ENCODE measurements around the gene RNF115. TPM values are rescaled to one million over a fixed set of nuclear protein-coding genes. Genes with fewer than 3 reads are reported as not detected.

RNF115 gene
- total and polyA plus RNA-seq, 2 of the 8 experiments (the other 6 are each of a cell fraction or from before 2014, with no cell fraction given): 4.7 to 10.8 TPM

GRCh38 chr1:145711213-145711651 is 112.7 kb downstream of the RNF115 start:
- H3K4me3 ChIP-seq (ENCODE audit: extremely low read depth in 1 of 4, insufficient read depth in 2 of 4, low read depth in 3 of 4, low read length in 4 of 4): no peak overlapping the region
- no peak overlapping the region for H4K5ac ChIP-seq (ENCODE audit: insufficient read length, low read depth, low read length)
- no peaks in the 10 kb centered on the region for H4K20me1 ChIP-seq (replicated peaks in 1 of 2; ENCODE audit: control insufficient read depth in 1 of 2, insufficient read depth in 2 of 2, low read length in 2 of 2)
- WGBS, 2 experiments (ENCODE audit: extremely low coverage in 1 of 2, insufficient coverage in 1 of 2, insufficient read length in 1 of 2, insufficient replicate concordance in 2 of 2, low coverage in 1 of 2, low lambda C conversion rate in 2 of 2, missing lambda C conversion rate in 1 of 2): 91% methylated on average over 3 of the region's 3 CpGs; no CpG with 5 or more reads in 1 of the 2 experiments
- no peak overlapping the region for H3K23ac ChIP-seq (ENCODE audit: insufficient read length)
- H3K23me2 ChIP-seq (ENCODE audit: low read depth, low read length): no peaks in the 10 kb centered on the region
- H3K9me3 ChIP-seq (ENCODE audit: insufficient read depth in 2 of 2, low read depth in 1 of 2, low read length in 1 of 2): no peaks in the 10 kb centered on the region
- H4K91ac ChIP-seq (replicated peaks; ENCODE audit: insufficient read length, low read length): no peak overlapping the region
- H3K27ac ChIP-seq (ENCODE audit: low read depth, low read length): no peak overlapping the region
- H3K9ac ChIP-seq (replicated peaks in 1 of 4; ENCODE audit: extremely low read depth in 1 of 4, low read depth in 3 of 4, low read length in 3 of 4): no peak overlapping the region
- H3K36me3 ChIP-seq (ENCODE audit: control insufficient read depth in 2 of 4, insufficient read depth in 4 of 4, low read length in 3 of 4): no peaks in the 10 kb centered on the region
- H3K79me2 ChIP-seq (ENCODE audit: control insufficient read depth in 1 of 2, insufficient read depth in 2 of 2, low read length in 2 of 2): no peaks in the 10 kb centered on the region
- FAIRE-seq (no peak), DNase-seq (ENCODE audit: low read depth in 1 of 2, low spot score in 2 of 2) (no peak)
- no peak overlapping the region for H3K14ac ChIP-seq (ENCODE audit: insufficient read length)
- no peak overlapping the region for H2BK15ac ChIP-seq (ENCODE audit: low read length)
- H3K27me3 ChIP-seq (replicated peaks in 1 of 4; ENCODE audit: control insufficient read depth in 3 of 4, extremely low read depth in 1 of 4, insufficient read depth in 3 of 4, low read length in 3 of 4): no peaks in the 10 kb centered on the region
- TF ChIP-seq TEAD4 (IDR thresholded peaks at IDR 0.05; ENCODE audit: low read depth, low read length) (no peak), MAFK (IDR thresholded peaks at IDR 0.05; ENCODE audit: low read depth, low read length) (no peak), NRF1 (IDR thresholded peaks at IDR 0.05; ENCODE audit: low read depth, low read length) (no peak), RBBP5 (IDR thresholded peaks at IDR 0.05; ENCODE audit: borderline replicate concordance, low read depth, low read length) (no peak), EP300 (IDR thresholded peaks at IDR 0.05; ENCODE audit: borderline replicate concordance in 1 of 2, low read depth in 2 of 2, low read length in 2 of 2) (no peak), RXRA (IDR thresholded peaks at IDR 0.05; ENCODE audit: insufficient read depth, low read depth, low read length) (no peak), YY1 (IDR thresholded peaks at IDR 0.05; ENCODE audit: low read depth, low read length) (no peak), ASH2L (IDR thresholded peaks at IDR 0.05; ENCODE audit: low read length) (no peak), RAD21 (IDR thresholded peaks at IDR 0.05 in 1 of 2, conservative IDR thresholded peaks at IDR 0.05 in 1 of 2; ENCODE audit: low read depth in 2 of 2, low read length in 2 of 2) (no peak), ZNF274 (IDR thresholded peaks at IDR 0.05; ENCODE audit: borderline replicate concordance, extremely low read depth, low read length) (no peak)
- H3K4ac ChIP-seq (replicated peaks; ENCODE audit: insufficient read length, low read depth, low read length): no peak overlapping the region
- no peak overlapping the region for H2BK5ac ChIP-seq (ENCODE audit: low read depth, low read length)
- CTCF ChIA-PET (ENCODE audit: partially characterized antibody): interaction anchor here (1.2 kb wide), 1 partner anchor 11 kb away, joined by 3 read pairs; no protein-coding TSS in a partner anchor
- H4K8ac ChIP-seq (ENCODE audit: extremely low read depth, insufficient read depth, low read length): no peak overlapping the region
- POLR2A ChIA-PET (ENCODE audit: partially characterized antibody): no interaction called here
- no peak overlapping the region for H2AFZ ChIP-seq (ENCODE audit: low read length)
- H3K18ac ChIP-seq (ENCODE audit: extremely low read depth, low read length): no peak overlapping the region
- H2BK20ac ChIP-seq (ENCODE audit: low read length): no peak overlapping the region
- H2BK12ac ChIP-seq (ENCODE audit: low read depth, low read length): no peak overlapping the region
- peaks cover 0 to 10% (median 5%) of the 10 kb centered on the region in 4 experiments; a peak in 6 of 7 replicates for H3K4me1 ChIP-seq (replicated peaks in 1 of 4; ENCODE audit: control insufficient read depth in 3 of 4, insufficient read depth in 4 of 4, low read length in 3 of 4)
- H3K4me2 ChIP-seq (ENCODE audit: insufficient read depth in 1 of 2, low read depth in 2 of 2, low read length in 2 of 2): no peak overlapping the region
- H2BK120ac ChIP-seq (replicated peaks; ENCODE audit: low read depth, low read length): no peak overlapping the region
- no peaks in the 10 kb centered on the region for H3K79me1 ChIP-seq (ENCODE audit: low read depth, low read length)
- no peak overlapping the region for H3K56ac ChIP-seq (replicated peaks; ENCODE audit: insufficient read length, low read depth, low read length)
- no peak overlapping the region for H2AK5ac ChIP-seq (ENCODE audit: low read depth, low read length)

Data from H1 (cell line).